LoVo (cell line): Measurements from ENCODE around the gene KCNIP2.
A peak's percentile ranks its signal among the peaks of the same experiment; 100 is the strongest.

Experiments used
- DNase-seq: peaks from one replicate; pipeline ENCODE4 v3.0.0-alpha.2; 2016; ENCODE audit warnings: low spot score

Gene KCNIP2

DNA sequence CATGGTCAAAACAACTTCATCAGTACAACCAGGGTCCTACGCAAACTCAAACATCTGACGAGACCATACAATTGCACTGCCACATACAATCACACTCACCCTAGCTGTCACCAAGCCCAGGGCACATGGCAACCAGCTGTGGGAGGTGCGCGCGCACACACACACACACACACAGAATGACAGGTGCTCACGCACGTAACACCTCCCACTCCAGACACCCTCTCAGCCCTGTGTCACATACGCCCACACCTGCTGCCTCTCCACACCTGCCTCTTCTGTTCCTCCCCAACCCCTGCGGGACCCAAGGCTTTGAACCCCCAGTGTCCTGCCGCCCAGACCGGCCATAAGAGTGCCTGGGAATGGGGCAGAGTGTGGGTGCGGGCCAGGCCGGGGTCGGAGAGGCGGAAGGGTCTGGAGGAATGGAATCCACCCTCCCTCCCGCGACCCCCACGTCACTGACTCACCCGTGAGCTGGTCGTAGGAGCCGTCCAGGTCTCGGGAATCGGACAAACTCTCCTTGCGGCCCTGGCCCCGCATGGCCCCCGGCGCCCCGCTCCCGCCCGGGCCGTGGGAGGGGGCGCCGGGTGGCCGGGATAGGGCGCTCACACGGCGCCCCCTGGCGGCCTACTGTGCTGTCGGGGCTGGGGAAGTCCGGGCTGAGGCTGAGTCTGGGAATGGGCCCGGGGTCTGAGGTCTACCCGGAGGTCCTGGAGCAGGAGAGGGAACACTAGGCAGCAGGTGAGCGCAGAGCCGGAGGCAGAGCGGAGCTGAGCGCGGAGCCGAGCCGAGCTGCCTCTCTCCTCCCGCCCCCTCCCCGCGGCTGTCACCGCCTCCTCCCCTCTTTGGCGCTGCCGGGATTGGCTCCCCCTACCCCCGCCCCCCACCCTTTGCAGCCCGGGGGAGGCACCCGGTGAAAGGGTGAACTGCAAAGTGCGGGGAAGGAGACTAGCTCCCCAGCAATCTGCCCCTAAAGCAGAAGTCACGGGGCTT lies at the start of gene KCNIP2:
TSS of gene KCNIP2 (minus strand) at position 769 of the 990 bp plus-strand sequence. CDS start at position 537, 232 bp downstream.
- DNase-seq = no peak

DNA sequence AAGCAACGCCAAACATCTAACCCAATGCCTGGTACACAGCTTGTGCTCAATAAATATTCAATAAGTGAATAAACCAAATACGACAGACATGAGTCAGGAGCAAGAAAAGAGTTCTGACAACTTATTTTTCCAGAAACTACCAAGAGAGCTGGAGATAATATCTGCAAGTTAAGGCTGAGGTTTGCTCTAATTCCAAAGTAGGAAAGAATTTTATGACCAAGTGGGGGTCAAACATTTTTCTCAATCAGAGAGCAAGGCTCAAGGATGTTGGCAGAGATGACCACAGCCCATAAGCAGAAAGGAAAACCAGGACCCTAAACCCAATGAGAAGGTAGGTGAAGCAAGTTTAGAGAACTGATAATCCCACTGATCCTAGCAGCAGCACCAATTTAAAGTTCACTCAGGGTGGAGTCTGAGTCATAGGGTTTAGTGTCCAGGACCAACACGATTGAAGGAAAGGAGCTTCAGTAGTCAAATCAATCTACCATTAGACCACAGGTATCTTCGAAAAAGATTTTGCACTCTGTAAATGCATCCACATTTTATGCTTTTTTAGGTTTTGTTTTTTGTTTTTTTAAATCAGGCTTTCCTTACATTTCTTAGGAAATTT lies 49.3 kb upstream of the KCNIP2 start:
- no peak for DNase-seq

DNA sequence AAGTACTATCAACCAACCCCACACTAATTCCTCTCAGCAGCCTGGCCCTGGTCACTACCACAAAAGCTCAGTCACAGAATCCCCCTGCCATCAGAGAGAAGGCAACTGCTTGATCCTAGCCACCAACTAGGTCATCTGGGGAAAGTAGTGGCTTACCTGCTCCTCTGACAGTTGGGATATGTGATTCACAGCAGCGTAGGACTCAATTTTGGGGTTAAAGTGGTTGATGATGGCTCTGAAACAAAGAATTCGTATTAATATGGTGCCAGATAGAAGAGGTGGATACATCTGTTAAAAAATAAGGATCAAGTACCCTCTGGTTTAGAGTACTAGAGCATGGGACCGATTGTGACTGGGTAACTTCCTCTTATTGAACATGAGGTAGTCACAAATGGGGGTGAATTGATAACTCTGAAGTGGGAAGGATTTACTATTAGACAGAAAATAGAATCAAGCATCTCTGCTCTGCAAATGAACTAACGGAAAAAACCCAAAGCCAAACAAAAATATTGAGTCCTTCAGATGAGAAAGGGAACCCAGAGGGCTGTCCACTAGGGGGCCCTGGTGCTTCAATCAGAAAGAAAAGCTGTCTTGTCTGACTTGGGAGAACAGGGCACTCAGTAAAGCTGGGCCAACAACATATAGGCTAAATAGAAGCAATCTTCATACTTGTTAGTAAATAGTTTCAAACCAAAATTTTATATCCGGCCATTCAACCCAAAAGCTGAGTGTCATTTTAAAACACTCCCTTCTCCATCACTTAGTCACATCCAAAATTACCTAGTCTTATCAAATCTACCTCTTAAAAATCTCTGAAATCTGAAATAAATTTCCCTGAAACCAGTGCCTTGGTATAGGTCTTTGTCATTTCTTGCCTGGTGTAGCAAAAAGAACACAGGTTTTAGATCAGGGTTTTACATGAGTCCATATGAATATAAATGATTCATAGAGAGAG lies 45.9 kb upstream of the KCNIP2 start:
- peak; percentile 38 for DNase-seq

DNA sequence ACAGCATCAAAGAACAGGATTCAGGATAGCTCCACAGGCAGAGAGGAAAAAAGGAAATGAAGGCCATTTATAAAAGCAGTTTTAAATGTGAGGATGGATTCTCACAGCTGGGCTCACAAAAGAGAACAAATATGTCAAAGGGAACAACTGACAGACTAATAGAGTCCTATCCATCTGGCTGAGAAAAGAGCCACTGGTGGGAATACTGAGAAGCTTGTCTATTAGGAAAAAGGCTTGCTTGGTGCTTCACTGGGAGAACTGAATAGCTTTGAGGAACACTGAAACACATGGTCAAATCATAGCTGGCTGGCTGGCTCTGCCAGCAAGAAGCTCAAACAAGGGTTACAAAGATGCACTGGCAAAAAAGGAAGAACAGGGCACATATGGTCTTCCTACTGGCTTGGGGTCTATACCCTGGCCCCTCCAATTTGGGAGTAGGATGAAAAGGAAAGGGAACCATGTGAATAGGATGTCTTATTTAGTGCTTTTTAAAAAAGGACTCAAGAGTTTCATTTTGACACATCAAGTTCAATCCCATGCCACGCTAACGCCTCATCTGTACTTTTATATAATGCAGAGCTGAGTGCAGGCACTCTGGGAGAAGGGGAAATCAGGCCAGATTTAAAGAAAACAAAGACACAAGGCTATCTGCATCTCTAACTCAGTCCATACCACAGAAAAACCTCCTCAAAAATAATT lies 44.8 kb upstream of the KCNIP2 start:
- DNase-seq = no peak

DNA sequence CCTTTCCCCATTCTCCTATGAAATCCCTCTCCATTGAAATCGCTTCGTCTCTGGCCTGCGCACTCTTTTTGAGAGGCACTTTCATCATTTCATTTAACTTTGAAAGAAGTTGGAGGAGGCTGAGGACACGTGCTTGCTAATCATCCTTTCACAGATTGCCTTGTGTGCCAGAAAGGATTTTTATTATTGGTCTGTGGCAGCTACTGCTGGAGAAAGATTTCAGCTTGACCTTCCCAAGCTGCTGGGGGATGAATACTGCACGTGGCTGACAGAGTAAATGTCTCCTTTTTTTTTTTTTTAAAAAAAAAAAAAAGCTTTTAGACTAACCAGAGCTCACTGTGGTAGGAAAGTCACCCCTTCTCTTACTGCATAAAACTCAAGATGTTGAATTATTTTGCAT lies 44.2 kb upstream of the KCNIP2 start:
- no peak for DNase-seq

DNA sequence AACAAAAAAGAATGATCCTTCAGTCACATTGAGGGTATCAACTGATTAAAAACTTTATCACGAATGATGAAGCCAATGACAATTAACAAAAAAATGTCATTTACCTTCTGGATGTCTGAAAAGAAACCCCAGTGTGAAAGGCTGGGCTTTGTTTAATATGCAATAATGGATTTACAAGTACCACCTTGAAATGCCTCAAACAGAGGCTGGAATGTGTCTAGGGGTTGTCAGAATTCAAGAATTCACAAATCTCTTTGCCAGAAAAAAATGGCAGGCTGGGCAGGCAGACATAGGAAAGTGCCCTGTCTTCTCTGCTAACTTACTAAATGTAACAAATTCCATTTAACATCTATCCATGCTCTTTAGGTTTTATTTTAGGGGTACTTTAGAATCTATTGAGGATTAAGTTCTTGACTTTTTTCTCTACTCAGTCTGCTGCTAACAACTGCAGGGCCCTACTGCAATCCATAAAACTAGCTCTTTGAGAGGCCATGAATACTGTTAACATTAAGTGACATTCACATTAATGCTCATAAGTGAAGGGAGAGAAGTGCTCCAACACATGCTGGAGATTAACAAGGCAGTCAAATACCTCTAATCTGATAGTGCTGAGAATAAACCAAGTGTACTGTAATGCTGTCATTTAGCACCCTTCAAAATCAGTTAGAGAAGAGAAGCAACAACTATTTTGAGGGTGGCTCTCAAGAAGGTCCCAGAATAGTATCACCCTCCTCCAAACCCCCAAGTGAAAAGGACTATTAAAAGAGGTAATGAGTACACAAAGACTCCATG lies 43.1 kb upstream of the KCNIP2 start:
- no peak for DNase-seq

DNA sequence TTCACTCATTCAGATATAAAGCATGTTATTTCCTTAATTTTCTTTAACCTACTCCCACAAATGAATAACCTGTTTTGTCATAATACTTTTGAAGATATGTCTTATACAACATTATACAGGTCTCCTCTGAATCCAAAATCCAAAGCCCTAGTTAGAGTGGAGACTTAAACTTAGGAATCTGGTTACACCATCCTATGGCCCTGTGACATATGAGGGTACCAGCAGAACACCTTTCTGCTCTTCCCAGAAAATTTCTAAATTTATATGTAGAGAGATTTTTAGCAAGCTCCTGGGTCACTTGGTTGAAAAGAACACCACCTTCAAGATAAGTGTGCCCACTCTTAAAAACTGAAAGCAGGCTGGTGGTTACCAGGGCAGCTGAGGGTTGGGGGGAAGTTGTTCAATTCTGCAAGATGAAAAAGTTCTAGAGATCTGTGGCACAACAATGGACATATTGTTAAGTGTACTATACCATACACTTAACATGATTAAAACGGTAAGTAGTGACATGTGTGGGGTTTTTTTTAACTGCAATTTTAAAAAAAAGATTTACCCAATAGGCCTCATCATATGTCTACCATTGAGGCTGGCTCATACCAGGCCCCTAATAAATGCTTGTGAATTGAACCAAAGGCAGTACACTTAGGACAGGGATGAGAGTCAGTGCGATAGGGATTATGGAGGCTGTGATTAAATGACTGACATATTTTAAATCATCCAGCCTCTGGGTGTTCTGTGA lies 37.6 kb upstream of the KCNIP2 start:
- DNase-seq = no peak

DNA sequence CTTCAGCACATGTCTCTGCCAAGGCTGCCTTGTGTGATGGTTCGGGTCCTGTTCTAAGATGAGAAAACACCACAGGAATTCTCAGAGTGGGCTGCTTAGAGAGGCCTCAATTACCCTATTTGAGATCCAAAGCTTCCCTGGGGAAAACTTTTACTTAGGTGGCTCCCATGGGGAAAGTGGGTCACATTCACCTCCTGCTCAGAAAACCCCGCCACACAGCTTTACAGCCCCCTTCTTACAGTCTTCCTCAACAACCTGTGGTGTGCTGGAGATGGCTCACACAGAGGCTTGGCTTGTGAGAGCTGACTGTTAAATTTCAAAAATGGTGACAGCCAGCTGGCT lies 36.6 kb upstream of the KCNIP2 start:
- DNase-seq = no peak

DNA sequence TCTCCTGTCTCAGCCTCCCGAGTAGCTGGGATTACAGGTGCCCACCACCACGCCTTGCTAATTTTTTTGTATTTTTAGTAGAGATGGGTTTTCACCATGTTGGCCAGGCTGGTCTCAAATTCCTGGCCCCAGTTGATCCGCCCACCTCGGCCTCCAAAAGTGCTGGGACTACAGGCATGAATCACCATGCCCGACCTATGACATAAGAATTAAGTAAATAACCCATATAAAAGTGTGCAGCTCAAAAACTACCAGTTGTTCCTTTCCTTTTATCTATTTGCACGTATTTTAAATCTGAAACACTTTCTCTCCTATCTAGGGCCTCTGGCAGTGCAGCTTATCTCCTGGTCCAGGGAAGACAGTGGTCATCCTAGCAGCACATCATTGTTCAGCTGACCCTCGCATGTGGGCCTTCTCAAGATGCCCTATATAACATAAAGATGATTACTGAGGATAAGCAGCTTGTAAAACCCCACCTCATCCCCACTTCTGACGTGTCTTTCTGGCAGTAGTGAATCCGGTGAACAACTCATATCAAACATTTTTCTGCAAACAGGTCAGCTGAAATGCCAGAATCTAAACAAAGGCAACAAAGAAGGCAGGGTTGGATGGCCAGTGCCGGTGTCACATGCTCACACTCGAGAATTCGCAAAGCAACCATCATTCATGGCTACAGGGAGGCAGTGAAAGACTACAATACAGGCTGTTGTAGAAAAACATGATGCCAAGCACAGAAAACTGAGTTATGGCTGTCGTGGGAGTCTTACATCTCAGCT lies 36.0 kb upstream of the KCNIP2 start:
- peak; percentile 4 for DNase-seq

DNA sequence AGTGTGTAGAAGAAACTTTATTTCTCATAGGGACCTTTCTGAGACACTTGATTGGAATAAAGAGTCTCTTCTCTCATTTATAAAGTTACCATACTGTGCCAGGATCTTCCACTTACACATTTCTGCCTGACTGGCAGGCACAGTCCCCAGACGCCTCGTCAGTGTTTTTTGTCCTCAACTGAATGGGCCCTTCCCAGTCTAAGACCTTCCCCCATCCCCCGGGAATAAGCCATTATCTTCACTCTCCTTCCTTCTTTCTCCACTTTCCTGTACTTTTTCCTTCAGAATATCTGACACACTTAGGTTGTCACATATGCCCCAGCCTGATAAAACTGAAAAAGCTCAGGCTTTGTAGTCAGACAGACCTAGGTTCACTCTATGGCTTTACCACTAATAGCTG lies 35.3 kb upstream of the KCNIP2 start:
- DNase-seq = no peak

DNA sequence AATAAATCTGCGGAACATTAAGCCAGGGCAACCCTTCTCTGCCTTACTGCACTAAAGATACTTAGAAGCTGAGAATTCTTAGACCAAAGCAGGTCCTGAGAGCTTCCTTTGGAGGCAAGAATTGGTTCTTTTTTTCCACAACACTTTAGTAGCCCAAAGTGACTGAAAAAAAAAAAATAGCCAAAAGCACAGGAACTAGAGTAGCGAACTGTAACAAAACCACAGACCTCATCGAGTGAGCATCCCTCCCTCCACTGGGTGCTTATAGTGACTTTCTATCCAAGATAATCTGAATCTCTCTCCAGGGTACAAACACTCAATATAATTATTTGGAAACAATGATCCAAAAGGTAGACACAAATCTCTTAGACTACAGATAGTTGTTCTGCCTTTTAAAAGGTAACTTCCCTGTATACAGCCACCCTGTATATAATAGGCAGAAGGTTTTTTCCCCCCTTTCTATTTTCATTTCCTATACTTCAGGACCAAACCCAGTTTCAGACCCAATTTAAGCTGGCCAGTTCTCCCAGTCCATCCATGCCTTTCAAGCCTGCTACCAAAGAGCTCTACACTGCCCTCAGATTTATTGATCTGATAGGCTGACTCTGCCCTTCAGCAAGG lies 31.6 kb upstream of the KCNIP2 start:
- DNase-seq = no peak

DNA sequence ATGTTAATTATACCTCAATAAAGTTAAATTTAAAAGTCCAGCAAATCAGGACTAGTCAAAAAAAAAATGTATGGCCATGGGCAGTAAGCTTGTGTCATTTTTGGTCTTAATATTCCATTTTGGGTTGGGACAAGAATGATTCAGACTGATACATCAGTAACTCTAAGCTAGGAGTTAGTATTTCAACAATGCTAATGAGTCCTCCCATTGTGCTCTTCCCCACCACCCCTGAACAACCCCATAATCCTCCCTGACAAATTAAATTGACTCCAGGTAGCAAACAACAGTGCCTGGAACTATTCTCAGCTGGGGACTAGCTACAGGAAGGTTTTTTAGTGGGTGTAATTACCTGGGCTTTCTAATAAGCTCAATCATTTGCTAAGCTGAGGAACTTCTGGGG lies 30.7 kb upstream of the KCNIP2 start:
- no peak for DNase-seq

DNA sequence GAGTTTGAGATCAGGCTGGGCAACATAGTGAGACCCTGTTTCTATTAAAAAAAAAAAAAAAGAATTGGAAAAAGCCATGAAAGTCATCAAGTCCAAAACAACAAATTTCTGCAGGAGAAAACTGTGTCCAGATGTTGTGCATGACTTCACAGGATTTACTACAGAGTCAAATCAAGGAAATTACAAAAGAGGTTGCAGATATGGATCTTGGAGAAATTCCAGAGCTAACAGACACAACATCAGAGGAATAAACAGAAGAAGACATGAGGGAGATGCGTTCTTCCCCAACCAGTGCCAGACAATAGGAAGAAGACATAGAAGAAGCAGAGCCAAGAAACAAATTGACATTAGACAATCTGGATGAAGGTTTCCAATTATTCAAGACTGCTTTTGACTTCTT lies 24.3 kb upstream of the KCNIP2 start:
- no peak for DNase-seq

DNA sequence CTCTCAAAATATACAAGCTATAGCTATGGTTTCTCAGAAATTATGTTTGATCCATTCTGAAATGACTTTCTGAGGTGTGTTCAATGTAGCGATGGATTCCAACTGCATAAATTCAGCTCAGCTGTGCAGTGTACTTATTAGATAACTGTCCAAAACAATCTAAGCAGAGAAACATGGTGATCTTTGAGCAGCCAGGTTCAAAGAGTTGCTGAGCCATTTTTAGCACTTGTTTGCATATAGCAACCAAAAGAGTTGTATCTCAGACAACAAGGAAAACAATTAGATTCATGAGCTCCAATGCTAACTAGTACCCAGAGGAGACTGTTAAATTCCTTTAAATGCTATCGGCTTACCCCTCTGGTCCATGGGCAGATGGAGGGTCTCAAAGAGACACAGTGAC lies 15.9 kb upstream of the KCNIP2 start:
- DNase-seq = no peak

DNA sequence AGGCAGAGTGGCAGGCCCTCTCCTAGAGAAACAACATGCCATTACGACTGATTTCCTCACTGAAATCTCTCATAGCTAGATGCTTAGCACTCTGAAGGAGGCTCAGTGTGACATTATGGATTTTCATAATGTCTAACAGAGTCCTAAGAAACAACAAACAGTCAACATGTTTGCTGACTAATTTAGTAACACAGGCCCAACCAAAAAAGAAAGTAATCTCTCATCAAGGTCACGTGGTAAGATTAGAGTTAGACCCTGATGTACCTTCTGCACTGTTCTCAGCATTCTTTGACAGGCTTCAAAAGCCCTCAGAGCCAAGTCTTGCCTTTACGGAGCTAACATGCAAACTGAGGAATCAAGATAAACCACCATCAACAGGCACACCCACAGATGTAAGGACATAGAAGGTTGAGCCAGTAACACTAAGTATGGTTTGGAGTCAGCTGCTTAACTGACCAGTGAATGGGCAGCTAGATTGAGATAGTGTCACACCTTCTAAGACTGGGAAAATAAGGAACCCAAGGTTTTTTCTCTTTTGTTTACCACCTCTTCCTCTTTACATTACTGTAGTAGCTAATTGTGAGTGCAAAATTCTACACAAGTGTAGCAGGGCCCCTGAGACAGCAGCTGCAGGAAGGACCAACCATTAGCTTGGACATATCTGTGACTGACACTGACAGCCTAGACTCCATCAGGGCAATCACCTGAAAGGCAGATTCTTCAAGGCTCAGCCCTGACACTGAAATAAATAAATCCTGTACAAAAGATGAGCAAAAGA lies 15.3 kb upstream of the KCNIP2 start:
- no peak for DNase-seq

DNA sequence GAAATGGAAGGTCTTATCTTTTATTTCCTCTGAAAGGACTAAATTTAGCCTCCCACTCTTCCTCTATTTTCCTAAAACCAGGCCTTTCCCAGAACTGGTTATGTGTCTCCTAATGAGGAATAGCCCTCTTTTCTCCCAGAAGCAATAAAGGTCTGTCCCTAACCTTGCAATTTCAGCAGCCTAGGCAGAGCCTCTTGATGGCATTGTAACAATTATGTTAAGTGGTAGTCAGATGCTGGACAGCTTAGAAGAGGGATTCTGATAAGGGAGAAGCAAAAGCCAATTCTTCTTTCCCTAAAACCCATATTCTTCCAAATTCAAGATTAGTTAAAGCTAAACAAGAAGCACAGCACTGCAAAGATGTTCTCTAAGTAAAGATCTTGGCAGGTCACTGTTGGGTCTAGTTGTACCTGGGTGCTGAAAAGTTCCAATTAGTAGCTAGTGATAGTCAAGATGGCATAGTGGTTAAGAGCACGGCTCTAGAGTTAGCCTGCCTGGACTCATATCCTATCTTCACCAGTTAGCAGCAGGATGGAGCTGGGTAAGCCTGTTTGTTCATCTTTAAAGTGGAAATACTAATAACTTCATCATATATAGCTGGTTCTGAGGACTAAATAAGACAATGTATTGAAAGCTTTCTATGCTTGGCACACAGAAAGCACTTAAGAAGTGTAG lies 14.3 kb upstream of the KCNIP2 start:
- DNase-seq = no peak

DNA sequence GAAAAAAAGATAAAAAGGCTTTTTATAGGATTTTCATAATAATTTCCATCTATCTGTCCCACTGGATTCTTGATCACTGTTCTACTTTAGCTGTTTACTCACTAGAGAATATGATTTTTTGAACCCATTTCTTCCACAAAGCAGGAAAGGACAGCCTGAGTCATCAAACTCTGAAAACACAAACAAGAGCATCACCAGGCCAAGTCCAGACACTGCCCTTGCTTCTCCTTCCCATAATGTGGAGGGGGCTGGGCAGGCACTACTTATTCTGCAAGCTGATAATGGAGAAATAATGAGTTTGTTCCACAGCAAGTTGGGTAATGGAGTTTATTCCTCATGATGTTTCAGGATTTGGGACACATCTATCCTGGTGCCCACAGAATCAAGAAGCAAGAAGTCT lies 13.0 kb upstream of the KCNIP2 start:
- DNase-seq = no peak
